Camera-type eye (tissue), 1 donor: ENCODE results near the gene LCE6A. TPM values are rescaled to one million over a fixed set of nuclear protein-coding genes. Genes with fewer than 3 reads are reported as not detected.

Source experiments
- total RNA-seq: library from RNA; depleted of rRNA; stranded (reverse); fragments of >200 nt; gene quantifications from one replicate; pipeline ENCODE4 v1.2.3, GENCODE V29; 2014

Gene LCE6A, protein sequence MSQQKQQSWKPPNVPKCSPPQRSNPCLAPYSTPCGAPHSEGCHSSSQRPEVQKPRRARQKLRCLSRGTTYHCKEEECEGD
- total RNA-seq, result not detected

DNA sequence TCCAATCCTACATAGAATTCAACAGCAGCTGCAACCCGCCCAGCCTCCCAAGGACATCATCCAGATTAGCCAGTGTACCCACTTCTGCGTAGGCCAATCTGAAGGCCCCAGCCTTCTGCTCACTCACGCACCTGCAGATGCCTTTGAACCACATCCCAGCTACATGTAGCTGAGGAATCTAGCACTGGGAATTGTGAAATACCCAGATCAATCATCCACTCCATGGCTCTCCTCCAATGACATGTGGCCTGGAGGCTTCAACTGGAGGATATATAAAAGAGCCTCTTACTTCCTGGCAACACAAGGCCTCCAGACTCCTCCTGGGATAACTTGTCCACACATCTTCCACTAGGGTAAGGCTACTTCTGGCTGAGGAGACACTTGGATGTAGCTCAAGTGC is at the start of gene LCE6A:
LCE6A (plus strand) TSS at position 301 of the 400 bp plus-strand sequence. CDS start 665 bp downstream, outside the sequence.

GRCh38 chr1:152796421-152796820 is 46.2 kb upstream of the LCE6A start, which contains the start of gene LCE1D:
Gene LCE1D, plus strand, starts transcription at chr1:152796721. Its CDS starts 1,074 bp downstream, at chr1:152797795.

DNA sequence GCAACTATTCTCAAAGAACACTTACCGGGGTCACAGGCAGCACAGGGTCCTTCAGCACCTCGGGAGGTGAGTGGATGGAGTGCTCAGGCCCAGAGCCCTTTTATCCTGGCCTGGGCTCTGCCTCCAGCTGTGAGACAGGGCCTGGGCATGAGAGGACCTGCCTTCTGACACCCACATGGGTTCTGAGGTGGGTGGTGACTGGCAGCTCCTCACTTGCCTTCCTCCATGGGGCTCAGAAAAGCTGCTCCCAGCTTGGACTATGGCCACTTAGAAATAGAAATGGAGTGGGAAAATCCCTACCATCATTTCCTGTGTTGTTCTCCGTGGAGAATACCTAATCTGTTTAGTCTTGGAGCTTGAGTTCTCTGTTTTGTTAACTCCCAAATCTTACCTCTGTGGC is 36.1 kb upstream of the LCE6A start, which contains the start of gene LCE1C:
LCE1C (minus strand) TSS at position 76 of the 400 bp plus-strand sequence. CDS start 1,173 bp downstream, outside the sequence.

GRCh38 chr1:152811671-152812070 is 31.0 kb upstream of the LCE6A start, which contains the start of gene LCE1B:
Gene LCE1B, plus strand, starts transcription at chr1:152811971. Its CDS starts 476 bp downstream, at chr1:152812447.

DNA sequence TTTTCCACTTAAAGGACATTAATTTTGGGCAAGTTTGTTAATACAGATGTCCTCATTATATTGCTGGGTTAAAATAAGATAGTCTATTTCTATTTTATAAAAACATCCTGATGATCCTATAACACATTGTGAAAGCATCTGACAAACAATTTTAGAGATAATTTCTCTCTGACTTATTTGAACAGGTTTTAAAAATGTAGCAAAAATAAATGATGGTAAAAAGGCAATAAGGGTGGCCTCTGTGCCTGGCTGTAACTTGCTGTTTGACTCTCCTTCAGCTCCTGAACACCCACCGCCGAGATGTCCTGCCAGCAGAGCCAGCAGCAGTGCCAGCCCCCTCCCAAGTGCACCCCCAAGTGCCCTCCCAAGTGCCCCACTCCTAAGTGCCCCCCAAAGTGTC is 15.5 kb upstream of the LCE6A start, which contains the start of gene LCE1A:
LCE1A (plus strand) TSS at position 301 of the 400 bp plus-strand sequence; CDS start at position 301, 0 bp downstream.

DNA sequence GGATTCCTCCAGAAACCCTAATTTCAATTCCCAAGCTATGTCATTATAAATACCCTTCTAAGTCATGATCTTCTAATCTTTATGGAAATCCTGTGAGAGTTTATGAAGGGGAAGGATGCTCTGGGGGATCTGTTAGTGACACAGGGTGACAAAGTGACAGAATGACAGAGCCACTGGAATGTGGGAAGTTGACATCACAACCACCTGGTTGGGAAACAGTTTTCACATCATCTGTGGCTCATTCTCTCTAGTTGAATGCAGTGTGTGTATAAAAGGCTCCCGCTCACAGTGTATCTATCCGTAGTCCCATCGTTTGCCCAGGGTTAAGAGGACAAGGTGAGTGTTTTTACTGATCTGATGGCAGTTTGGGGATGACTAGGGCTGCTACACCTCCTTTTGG is 17.0 kb downstream of the LCE6A start, which contains the start of gene LCE7A:
LCE7A (plus strand) TSS at position 301 of the 400 bp plus-strand sequence. CDS start 702 bp downstream, outside the sequence.

DNA sequence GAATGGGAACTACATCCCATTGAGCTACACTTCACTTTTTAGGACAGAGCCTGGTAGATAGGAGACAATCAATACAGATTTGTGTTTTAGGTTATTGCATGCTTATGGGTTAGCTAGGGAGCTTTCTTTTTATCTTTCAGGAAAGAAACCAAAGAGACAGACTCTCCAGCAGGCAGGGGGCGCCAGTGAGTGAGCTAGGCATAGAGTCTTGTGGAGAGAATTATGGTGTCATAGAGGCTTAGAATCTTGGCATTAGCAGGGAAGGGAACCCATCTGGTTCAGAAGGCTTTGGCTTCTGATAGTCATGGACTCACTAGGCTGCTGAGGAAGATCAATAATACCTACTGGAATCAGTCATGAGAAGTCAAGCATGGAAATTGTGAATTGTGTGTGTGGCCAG is 35.4 kb downstream of the LCE6A start, which contains the start of gene SMCP:
SMCP (plus strand) TSS at position 281 of the 400 bp plus-strand sequence. CDS start 6,101 bp downstream, outside the sequence.

Other genes starting within 250 kb of the LCE6A start
- gene LCE3C, start 242.6 kb upstream of the LCE6A start, total RNA-seq, result not detected
- not detected for gene LCE3B, start 229.0 kb upstream of the LCE6A start, total RNA-seq
- not detected for gene LCE3A, start 219.8 kb upstream of the LCE6A start, total RNA-seq
- gene LCE2D, start 179.5 kb upstream of the LCE6A start, total RNA-seq, result not detected
- gene LCE2C, start 167.6 kb upstream of the LCE6A start, total RNA-seq, result not detected
- not detected for gene LCE2B, start 156.7 kb upstream of the LCE6A start, total RNA-seq
- not detected for gene LCE2A, start 144.5 kb upstream of the LCE6A start, total RNA-seq
- gene LCE4A, start 134.7 kb upstream of the LCE6A start, total RNA-seq, result not detected
- gene KPRP, start 84.8 kb upstream of the LCE6A start, total RNA-seq, result not detected
- gene LCE1F, start 67.7 kb upstream of the LCE6A start, total RNA-seq, result not detected
- not detected for gene LCE1E, start 56.6 kb upstream of the LCE6A start, total RNA-seq
- not detected for gene LCE1D, start 46.1 kb upstream of the LCE6A start, total RNA-seq
- gene LCE1C, start 36.2 kb upstream of the LCE6A start, total RNA-seq, result not detected
- not detected for gene LCE1B, start 30.9 kb upstream of the LCE6A start, total RNA-seq
- gene LCE1A, start 15.4 kb upstream of the LCE6A start, total RNA-seq, result not detected
- gene LCE7A, start 17.1 kb downstream of the LCE6A start, total RNA-seq, result not detected
- not detected for gene SMCP, start 35.5 kb downstream of the LCE6A start, total RNA-seq
- gene IVL, start 65.7 kb downstream of the LCE6A start, total RNA-seq, result 0.44 TPM
- not detected for gene SPRR5, start 104.3 kb downstream of the LCE6A start, total RNA-seq
- gene SPRR4, start 127.8 kb downstream of the LCE6A start, total RNA-seq, result not detected
- not detected for gene SPRR1A, start 141.2 kb downstream of the LCE6A start, total RNA-seq
- not detected for gene SPRR3, start 158.9 kb downstream of the LCE6A start, total RNA-seq
- not detected for gene SPRR1B, start 188.3 kb downstream of the LCE6A start, total RNA-seq
- gene SPRR2D, start 198.3 kb downstream of the LCE6A start, total RNA-seq, result not detected
- gene SPRR2A, start 214.7 kb downstream of the LCE6A start, total RNA-seq, result not detected
- not detected for gene SPRR2B, start 228.8 kb downstream of the LCE6A start, total RNA-seq